ENCODE measurements around the gene CCDC137. TPM values are rescaled to one million over a fixed set of nuclear protein-coding genes. Genes with fewer than 3 reads are reported as not detected.
A peak's percentile ranks its signal among the peaks of the same experiment; 100 is the strongest.

Gene CCDC137
- total and polyA plus RNA-seq, 2 of the 13 experiments (the other 11 are each of a cell fraction or from before 2014, with no cell fraction given) = 14.6 to 39.1 TPM

DNA sequence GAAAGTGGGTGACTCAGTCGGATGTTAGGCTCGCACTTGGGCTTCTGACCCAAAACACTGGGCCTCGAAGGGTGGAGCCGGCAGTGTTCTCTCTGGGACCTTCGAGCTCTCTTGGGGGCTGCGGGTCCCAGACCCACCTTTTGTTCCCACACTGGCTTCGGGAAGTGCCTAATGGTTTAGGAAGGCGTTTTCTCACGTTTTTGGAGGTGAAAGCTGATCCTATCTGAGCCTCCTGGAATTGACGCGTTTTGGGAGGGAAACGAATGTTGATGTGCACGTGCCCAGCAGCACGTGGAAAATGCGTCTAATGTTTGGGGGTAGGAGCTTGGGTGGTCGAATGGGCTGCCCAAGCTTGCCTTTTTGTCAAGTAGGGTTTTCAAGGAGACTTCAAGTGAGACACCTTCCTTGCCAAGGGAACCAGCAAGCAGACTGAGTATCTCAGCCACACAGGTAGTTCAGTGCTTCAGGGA lies 17.9 kb downstream of the CCDC137 start (continued):
- TF ChIP-seq PBX2 (CRISPR knock-in tag; IDR thresholded peaks at IDR 0.05) (no peak), ZNF737 (CRISPR knock-in tag; IDR thresholded peaks at IDR 0.05; ENCODE audit: borderline replicate concordance) (0 out of 2 replicates have a peak, but pooled peaks have one; percentile 16), ZNF720 (CRISPR knock-in tag; IDR thresholded peaks at IDR 0.05) (no peak), REXO4 (CRISPR knock-in tag; IDR thresholded peaks at IDR 0.05; ENCODE audit: borderline replicate concordance) (no peak), EHMT2 (IDR thresholded peaks at IDR 0.05; ENCODE audit: borderline replicate concordance, low read depth, low read length) (no peak), ZNF224 (CRISPR knock-in tag; IDR thresholded peaks at IDR 0.05) (no peak), ZNF841 (CRISPR knock-in tag; IDR thresholded peaks at IDR 0.05; ENCODE audit: borderline replicate concordance) (no peak), AGO1 (IDR thresholded peaks at IDR 0.05; ENCODE audit: low read depth, low read length, poor library complexity, severe bottlenecking) (no peak), TCF7L2 (IDR thresholded peaks at IDR 0.05; ENCODE audit: low read depth, low read length) (no peak), ZNF781 (CRISPR knock-in tag; IDR thresholded peaks at IDR 0.05; ENCODE audit: borderline replicate concordance, not compliant biosample characterization) (peak; percentile 21), SP1 (IDR thresholded peaks at IDR 0.05) (no peak), SP1 (CRISPR knock-in tag; IDR thresholded peaks at IDR 0.05) (no peak), NFIB (CRISPR knock-in tag; IDR thresholded peaks at IDR 0.05; ENCODE audit: borderline replicate concordance) (no peak), SRSF4 (IDR thresholded peaks at IDR 0.05; ENCODE audit: low read depth, low read length, poor library complexity, severe bottlenecking) (no peak), HDAC2 (CRISPR knock-in tag; IDR thresholded peaks at IDR 0.05) (peak; percentile 23; the same call in 1 of the 2 replicates), REL (CRISPR knock-in tag; conservative IDR thresholded peaks at IDR 0.05) (no peak), RXRA (CRISPR knock-in tag; IDR thresholded peaks at IDR 0.05) (no peak), ZSCAN20 (CRISPR knock-in tag; IDR thresholded peaks at IDR 0.05; ENCODE audit: borderline replicate concordance) (no peak), PLSCR1 (CRISPR knock-in tag; IDR thresholded peaks at IDR 0.05; ENCODE audit: borderline replicate concordance) (no peak), ZNF20 (CRISPR knock-in tag; IDR thresholded peaks at IDR 0.05) (no peak), BCL6 (CRISPR knock-in tag; IDR thresholded peaks at IDR 0.05) (no peak)
- TF ChIP-seq, protein P1, sequence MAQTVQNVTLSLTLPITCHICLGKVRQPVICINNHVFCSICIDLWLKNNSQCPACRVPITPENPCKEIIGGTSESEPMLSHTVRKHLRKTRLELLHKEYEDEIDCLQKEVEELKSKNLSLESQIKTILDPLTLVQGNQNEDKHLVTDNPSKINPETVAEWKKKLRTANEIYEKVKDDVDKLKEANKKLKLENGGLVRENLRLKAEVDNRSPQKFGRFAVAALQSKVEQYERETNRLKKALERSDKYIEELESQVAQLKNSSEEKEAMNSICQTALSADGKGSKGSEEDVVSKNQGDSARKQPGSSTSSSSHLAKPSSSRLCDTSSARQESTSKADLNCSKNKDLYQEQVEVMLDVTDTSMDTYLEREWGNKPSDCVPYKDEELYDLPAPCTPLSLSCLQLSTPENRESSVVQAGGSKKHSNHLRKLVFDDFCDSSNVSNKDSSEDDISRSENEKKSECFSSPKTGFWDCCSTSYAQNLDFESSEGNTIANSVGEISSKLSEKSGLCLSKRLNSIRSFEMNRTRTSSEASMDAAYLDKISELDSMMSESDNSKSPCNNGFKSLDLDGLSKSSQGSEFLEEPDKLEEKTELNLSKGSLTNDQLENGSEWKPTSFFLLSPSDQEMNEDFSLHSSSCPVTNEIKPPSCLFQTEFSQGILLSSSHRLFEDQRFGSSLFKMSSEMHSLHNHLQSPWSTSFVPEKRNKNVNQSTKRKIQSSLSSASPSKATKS (CRISPR knock-in tag; IDR thresholded peaks at IDR 0.05) = no peak
- TF ChIP-seq, protein P2, sequence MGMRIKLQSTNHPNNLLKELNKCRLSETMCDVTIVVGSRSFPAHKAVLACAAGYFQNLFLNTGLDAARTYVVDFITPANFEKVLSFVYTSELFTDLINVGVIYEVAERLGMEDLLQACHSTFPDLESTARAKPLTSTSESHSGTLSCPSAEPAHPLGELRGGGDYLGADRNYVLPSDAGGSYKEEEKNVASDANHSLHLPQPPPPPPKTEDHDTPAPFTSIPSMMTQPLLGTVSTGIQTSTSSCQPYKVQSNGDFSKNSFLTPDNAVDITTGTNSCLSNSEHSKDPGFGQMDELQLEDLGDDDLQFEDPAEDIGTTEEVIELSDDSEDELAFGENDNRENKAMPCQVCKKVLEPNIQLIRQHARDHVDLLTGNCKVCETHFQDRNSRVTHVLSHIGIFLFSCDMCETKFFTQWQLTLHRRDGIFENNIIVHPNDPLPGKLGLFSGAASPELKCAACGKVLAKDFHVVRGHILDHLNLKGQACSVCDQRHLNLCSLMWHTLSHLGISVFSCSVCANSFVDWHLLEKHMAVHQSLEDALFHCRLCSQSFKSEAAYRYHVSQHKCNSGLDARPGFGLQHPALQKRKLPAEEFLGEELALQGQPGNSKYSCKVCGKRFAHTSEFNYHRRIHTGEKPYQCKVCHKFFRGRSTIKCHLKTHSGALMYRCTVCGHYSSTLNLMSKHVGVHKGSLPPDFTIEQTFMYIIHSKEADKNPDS (CRISPR knock-in tag; IDR thresholded peaks at IDR 0.05) = no peak
- TF ChIP-seq, protein P3, sequence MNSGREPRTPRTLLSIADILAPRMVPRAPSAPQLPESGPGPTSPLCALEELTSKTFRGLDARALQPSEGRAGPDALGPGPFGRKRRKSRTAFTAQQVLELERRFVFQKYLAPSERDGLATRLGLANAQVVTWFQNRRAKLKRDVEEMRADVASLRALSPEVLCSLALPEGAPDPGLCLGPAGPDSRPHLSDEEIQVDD (CRISPR knock-in tag; IDR thresholded peaks at IDR 0.05; ENCODE audit: borderline replicate concordance) = no peak
